ENCODE results near the gene CDCP2. TPM values are rescaled to one million over a fixed set of nuclear protein-coding genes. Genes with fewer than 3 reads are reported as not detected.

Gene CDCP2
- total RNA-seq, 1 experiment from 2014 or later = not detected

DNA sequence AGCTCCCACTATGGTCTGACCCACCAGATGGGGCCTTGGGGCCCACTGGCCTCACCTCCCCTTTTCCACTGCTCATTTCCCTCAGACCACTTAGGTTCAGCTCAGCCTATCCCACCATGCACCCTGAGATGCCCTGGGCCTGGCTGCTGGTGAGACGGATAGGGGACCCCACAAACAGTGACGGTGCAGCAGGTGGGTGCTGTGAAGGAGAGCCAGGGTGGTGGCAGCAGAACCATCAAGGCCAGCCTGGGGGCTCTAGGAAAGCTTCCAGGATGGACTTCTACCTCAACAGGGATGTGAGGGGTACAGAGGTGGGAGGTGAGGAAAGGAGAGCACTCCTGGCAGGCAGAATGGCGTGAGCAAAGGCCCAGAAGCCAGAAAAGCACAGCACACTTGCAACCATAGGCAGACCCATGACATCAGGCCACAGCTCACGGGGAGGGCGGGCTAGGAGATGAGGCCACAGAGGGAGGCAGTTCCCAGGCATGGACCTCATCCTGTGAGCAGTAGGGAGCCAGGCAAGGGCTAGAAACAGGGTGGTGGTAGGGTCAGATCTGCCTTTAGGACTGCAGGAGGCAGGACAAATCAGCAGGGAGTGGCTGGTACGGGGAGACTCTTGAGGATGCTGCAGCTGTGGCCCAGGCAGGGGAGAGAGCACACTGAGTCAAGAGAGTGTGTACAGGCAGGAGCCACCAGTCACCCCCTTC is 24.0 kb upstream of the CDCP2 start:
- Histone ChIP-seq H3K4me1 (replicated peaks; ENCODE audit: insufficient read depth) (no peaks in the 10 kb centered on the region), H3K9me2 (ENCODE audit: insufficient read depth) (no peaks in the 10 kb centered on the region), H3K9me3 (ENCODE audit: insufficient read depth, low read depth) (no peaks in the 10 kb centered on the region), H3K36me3 (ENCODE audit: low read depth) (no peaks in the 10 kb centered on the region), H3K4me3 (no peak overlapping the region), H3K4me2 (no peak overlapping the region), H3K27me3 (ENCODE audit: insufficient read depth, low read depth) (no peaks in the 10 kb centered on the region), H4K20me1 (ENCODE audit: insufficient read depth) (no peaks in the 10 kb centered on the region), H3K27ac (no peak overlapping the region), H3F3A (ENCODE audit: insufficient read depth, low read depth) (no peaks in the 10 kb centered on the region), H3K79me2 (ENCODE audit: low read depth) (no peaks in the 10 kb centered on the region), H2AFZ (no peak overlapping the region)
- TF ChIP-seq, protein P1, sequence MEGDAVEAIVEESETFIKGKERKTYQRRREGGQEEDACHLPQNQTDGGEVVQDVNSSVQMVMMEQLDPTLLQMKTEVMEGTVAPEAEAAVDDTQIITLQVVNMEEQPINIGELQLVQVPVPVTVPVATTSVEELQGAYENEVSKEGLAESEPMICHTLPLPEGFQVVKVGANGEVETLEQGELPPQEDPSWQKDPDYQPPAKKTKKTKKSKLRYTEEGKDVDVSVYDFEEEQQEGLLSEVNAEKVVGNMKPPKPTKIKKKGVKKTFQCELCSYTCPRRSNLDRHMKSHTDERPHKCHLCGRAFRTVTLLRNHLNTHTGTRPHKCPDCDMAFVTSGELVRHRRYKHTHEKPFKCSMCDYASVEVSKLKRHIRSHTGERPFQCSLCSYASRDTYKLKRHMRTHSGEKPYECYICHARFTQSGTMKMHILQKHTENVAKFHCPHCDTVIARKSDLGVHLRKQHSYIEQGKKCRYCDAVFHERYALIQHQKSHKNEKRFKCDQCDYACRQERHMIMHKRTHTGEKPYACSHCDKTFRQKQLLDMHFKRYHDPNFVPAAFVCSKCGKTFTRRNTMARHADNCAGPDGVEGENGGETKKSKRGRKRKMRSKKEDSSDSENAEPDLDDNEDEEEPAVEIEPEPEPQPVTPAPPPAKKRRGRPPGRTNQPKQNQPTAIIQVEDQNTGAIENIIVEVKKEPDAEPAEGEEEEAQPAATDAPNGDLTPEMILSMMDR (conservative IDR thresholded peaks at IDR 0.05) = no peak
- no peak for TF ChIP-seq EZH2 (IDR thresholded peaks at IDR 0.05; ENCODE audit: low read depth)
- DNase-seq = no peak
- ChIA-PET POLR2A (ENCODE audit: unreplicated experiment) (no interaction called here), CTCF (no interaction called here)
- intact Hi-C loops (cut with micrococcal nuclease; ENCODE audit: unreplicated experiment) = no loop called here
- BruUV-seq (replicated peaks) = no TSS peak

DNA sequence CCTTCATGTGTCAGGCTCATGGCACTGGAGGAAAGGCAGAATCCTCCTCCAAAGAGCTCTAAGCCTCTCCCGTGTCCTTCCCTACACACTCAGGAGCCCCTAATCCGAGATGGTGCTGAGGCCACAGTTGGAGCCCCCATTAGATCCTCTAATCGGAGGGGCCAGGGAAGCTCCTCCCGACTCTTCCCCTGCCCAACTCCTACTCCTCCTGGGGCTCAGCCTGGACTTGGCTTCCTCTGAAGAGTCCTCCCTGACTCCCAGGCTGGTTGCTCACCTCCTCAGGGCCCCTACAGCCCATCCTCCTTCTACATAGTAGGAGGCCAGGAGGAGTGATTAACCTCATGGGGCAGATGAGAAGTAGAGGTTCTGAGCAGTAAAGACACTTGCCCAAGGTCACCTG is 21.3 kb upstream of the CDCP2 start:
- Histone ChIP-seq H4K20me1 (ENCODE audit: insufficient read depth) (no peaks in the 10 kb centered on the region), H3K27ac (no peak overlapping the region), H3K36me3 (ENCODE audit: low read depth) (no peaks in the 10 kb centered on the region), H3K79me2 (ENCODE audit: low read depth) (no peaks in the 10 kb centered on the region), H3K4me2 (no peak overlapping the region), H3K4me1 (replicated peaks; ENCODE audit: insufficient read depth) (no peaks in the 10 kb centered on the region), H2AFZ (no peak overlapping the region), H3K9me3 (ENCODE audit: insufficient read depth, low read depth) (no peaks in the 10 kb centered on the region), H3K4me3 (no peak overlapping the region), H3K27me3 (ENCODE audit: insufficient read depth, low read depth) (no peaks in the 10 kb centered on the region), H3F3A (ENCODE audit: insufficient read depth, low read depth) (no peaks in the 10 kb centered on the region), H3K9me2 (ENCODE audit: insufficient read depth) (no peaks in the 10 kb centered on the region)
- no peak for DNase-seq
- ChIA-PET CTCF (no interaction called here), POLR2A (ENCODE audit: unreplicated experiment) (no interaction called here)
- TF ChIP-seq EZH2 (IDR thresholded peaks at IDR 0.05; ENCODE audit: low read depth) = no peak
- TF ChIP-seq, protein P1 (conservative IDR thresholded peaks at IDR 0.05) = no peak
- intact Hi-C loops (cut with micrococcal nuclease; ENCODE audit: unreplicated experiment) = no loop called here
- BruUV-seq (replicated peaks) = no TSS peak

DNA sequence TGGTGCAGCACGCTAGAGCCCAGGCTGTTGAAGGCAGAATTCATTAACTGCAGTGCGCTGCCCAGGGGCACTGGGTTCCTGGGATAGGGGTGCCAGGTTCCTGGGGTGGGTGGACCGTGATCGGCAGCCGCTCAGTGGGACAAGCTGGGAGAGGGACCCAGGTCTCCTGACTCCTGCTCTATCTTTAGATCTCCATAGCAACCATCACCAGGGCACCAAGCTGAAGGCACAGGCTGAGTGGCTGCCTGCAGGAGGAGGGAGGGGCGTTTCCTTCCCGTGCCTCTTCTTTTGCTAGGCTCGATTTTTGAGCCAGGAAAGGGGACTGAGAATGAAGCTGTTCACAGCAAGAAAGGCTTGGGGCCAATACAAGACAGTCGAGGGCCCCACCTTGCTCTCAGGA is 20.9 kb upstream of the CDCP2 start:
- CTCF ChIA-PET = no interaction called here
- no peaks in the 10 kb centered on the region for H3K4me1 ChIP-seq (replicated peaks; ENCODE audit: insufficient read depth)
- H3K4me3 ChIP-seq = no peak overlapping the region
- intact Hi-C loops (cut with micrococcal nuclease; ENCODE audit: unreplicated experiment) = no loop called here
- TF ChIP-seq, protein P1 (conservative IDR thresholded peaks at IDR 0.05) = no peak
- TF ChIP-seq EZH2 (IDR thresholded peaks at IDR 0.05; ENCODE audit: low read depth) = no peak
- no peaks in the 10 kb centered on the region for H3K79me2 ChIP-seq (ENCODE audit: low read depth)
- H2AFZ ChIP-seq = no peak overlapping the region
- no peaks in the 10 kb centered on the region for H3K36me3 ChIP-seq (ENCODE audit: low read depth)
- POLR2A ChIA-PET (ENCODE audit: unreplicated experiment) = no interaction called here
- no peak overlapping the region for H3K27ac ChIP-seq
- BruUV-seq (replicated peaks) = no TSS peak
- no peaks in the 10 kb centered on the region for H3K27me3 ChIP-seq (ENCODE audit: insufficient read depth, low read depth)
- DNase-seq = no peak
- H3K9me2 ChIP-seq (ENCODE audit: insufficient read depth) = no peaks in the 10 kb centered on the region
- no peaks in the 10 kb centered on the region for H3K9me3 ChIP-seq (ENCODE audit: insufficient read depth, low read depth)
- H3K4me2 ChIP-seq = no peak overlapping the region
- H3F3A ChIP-seq (ENCODE audit: insufficient read depth, low read depth) = no peaks in the 10 kb centered on the region
- no peaks in the 10 kb centered on the region for H4K20me1 ChIP-seq (ENCODE audit: insufficient read depth)

Data from PC-9 (cell line).